Measurements from ENCODE around the gene ZFYVE16. TPM values are rescaled to one million over a fixed set of nuclear protein-coding genes. Genes with fewer than 3 reads are reported as not detected.
A peak's percentile ranks its signal among the peaks of the same experiment; 100 is the strongest.

The ZFYVE16 gene
- polyA plus RNA-seq, 2 of the 4 experiments (the other 2 are of a cell fraction), result 16.4 to 26.2 TPM

DNA sequence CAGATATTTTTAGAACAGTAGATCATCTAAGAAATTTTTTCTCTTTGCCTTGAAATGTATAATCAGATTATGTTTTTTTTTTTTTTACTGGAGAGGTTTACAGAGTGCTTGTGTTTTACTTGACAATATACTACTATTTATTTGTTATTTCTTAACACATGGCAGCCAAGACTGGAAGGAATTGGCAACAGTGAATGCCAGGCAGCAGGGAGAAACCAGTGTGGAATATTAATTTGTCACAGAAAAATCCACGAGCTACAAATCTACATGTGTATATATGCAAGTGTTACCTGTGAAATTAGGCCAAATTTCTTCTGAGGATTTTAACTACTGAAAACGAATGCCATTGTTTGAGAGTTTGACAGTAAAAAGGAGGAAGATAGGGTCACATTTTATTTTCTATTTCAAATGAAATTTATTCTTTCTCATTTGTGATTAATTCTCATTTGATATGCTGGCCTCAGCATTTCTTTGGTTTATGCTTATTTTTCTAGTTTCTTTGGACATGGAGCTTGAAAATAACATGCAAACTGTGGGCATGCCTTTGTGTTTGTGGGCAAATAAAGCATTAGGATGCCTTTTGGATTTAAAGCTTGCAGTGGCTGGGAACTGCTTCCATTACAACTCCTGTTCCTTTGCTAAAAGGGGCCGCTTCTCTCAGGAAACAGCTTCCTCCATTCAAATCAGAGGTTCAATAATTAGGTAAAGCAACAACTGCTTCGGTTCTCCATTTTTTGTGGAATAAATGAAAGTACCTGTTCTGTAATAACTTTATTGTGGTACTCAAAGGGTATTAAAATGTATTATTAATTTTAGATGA, 39.0 kb upstream of the ZFYVE16 start:
- ChIA-PET POLR2A (no interaction called here), CTCF (no interaction called here)
- Histone ChIP-seq H3K4me2 (no peak overlapping the region), H3K9me3 (no peaks in the 10 kb centered on the region), H3K27ac (no peak overlapping the region), H3K4me3 (no peak overlapping the region), H3K4me1 (no peaks in the 10 kb centered on the region)
- FAIRE-seq (no peak), DNase-seq (ENCODE audit: low read depth in 1 of 2, low spot score in 1 of 2) (no peak), ATAC-seq (no peak)
- peak; percentile 46 for TF ChIP-seq MAFK (IDR thresholded peaks at IDR 0.05; ENCODE audit: partially characterized antibody)
- TF ChIP-seq FOSB (CRISPR knock-in tag; IDR thresholded peaks at IDR 0.05), result no peak
- WGBS (ENCODE audit: missing lambda C conversion rate), result 39% methylated on average over 4 of the region's 4 CpGs

- DNase-seq (ENCODE audit: low read depth in 1 of 2, low spot score in 1 of 2), result no peak
- 78% methylated on average over 8 of the region's 8 CpGs for WGBS (ENCODE audit: missing lambda C conversion rate)
- no peaks in the 10 kb centered on the region for H3K4me1 ChIP-seq
- no peak for FAIRE-seq
- POLR2A ChIA-PET, result no interaction called here
- no peak for ATAC-seq
- no peak overlapping the region for H3K4me3 ChIP-seq
- no peak overlapping the region for H3K4me2 ChIP-seq
- TF ChIP-seq KDM1A (IDR thresholded peaks at IDR 0.05; ENCODE audit: low read depth), result no peak
- no peak for TF ChIP-seq CEBPB (IDR thresholded peaks at IDR 0.05)
- no peak for TF ChIP-seq MAZ (IDR thresholded peaks at IDR 0.05; ENCODE audit: borderline replicate concordance, low read depth, low read length)
- no peak for TF ChIP-seq HDAC2 (IDR thresholded peaks at IDR 0.05)
- TF ChIP-seq NR3C1 (IDR thresholded peaks at IDR 0.05), result no peak
- TF ChIP-seq SMC3 (IDR thresholded peaks at IDR 0.05), result no peak
- no peak for TF ChIP-seq HOXB5 (CRISPR knock-in tag; IDR thresholded peaks at IDR 0.05)
- no peaks in the 10 kb centered on the region for H3K9me3 ChIP-seq
- CTCF ChIA-PET, result no interaction called here
- no peak overlapping the region for H3K27ac ChIP-seq
These were observed 38.3 kb upstream of the ZFYVE16 start for GRCh38 chr5:80369521-80369920.

- DNase-seq (ENCODE audit: low read depth in 1 of 2, low spot score in 1 of 2) (no peak), ATAC-seq (no peak), FAIRE-seq (no peak)
- no peaks in the 10 kb centered on the region for H3K9me3 ChIP-seq
- no peak for TF ChIP-seq FOSL2 (IDR thresholded peaks at IDR 0.05)
- no peak for TF ChIP-seq FOSL2 (CRISPR knock-in tag; IDR thresholded peaks at IDR 0.05)
- WGBS (ENCODE audit: missing lambda C conversion rate), result 44% methylated on average over 1 of the region's 1 CpG
- H3K4me3 ChIP-seq, result no peak overlapping the region
- H3K27ac ChIP-seq, result no peak overlapping the region
- ChIA-PET CTCF (no interaction called here), POLR2A (no interaction called here)
- H3K4me2 ChIP-seq, result no peak overlapping the region
- no peaks in the 10 kb centered on the region for H3K4me1 ChIP-seq
These were observed 37.5 kb upstream of the ZFYVE16 start for GRCh38 chr5:80370390-80370789.

DNA sequence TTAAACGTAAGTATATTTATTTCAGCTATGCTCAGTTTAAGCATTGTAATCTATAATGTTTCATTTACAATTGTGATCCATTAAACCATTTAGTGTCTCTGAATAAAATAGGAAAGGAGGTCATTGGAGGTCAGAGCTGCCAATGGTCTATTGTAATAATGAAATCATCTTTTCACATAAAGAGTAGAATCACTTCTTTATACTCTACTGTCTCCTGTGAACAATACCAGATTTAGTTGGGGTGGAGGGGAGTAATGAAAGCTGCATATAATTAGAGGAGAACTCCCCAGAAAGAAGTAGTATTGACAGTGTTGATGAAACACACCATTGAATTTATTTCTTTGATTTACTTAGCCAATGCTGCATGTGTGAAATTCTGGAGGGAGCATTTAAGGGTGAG, 35.1 kb upstream of the ZFYVE16 start:
- Histone ChIP-seq H3K4me1 (no peaks in the 10 kb centered on the region), H3K9me3 (no peaks in the 10 kb centered on the region), H3K4me2 (no peak overlapping the region), H3K4me3 (no peak overlapping the region), H3K27ac (no peak overlapping the region)
- DNase-seq (ENCODE audit: low read depth in 1 of 2, low spot score in 1 of 2) (no peak), FAIRE-seq (no peak), ATAC-seq (no peak)
- WGBS (ENCODE audit: missing lambda C conversion rate), result 81% methylated on average over 1 of the region's 1 CpG
- CTCF ChIA-PET, result no interaction called here
- POLR2A ChIA-PET, result no interaction called here
- no peak for TF ChIP-seq GATA3 (IDR thresholded peaks at IDR 0.05; ENCODE audit: borderline replicate concordance)
- no peak for TF ChIP-seq RAD21 (conservative IDR thresholded peaks at IDR 0.05 in 1 of 2, IDR thresholded peaks at IDR 0.05 in 1 of 2)
- TF ChIP-seq MAX (IDR thresholded peaks at IDR 0.05), result no peak
- no peak for TF ChIP-seq CEBPB (IDR thresholded peaks at IDR 0.05)
- TF ChIP-seq CHD2 (IDR thresholded peaks at IDR 0.05; ENCODE audit: low read length, partially characterized antibody), result no peak
- no peak for TF ChIP-seq RNF2 (IDR thresholded peaks at IDR 0.05; ENCODE audit: borderline replicate concordance, low read depth)

DNA sequence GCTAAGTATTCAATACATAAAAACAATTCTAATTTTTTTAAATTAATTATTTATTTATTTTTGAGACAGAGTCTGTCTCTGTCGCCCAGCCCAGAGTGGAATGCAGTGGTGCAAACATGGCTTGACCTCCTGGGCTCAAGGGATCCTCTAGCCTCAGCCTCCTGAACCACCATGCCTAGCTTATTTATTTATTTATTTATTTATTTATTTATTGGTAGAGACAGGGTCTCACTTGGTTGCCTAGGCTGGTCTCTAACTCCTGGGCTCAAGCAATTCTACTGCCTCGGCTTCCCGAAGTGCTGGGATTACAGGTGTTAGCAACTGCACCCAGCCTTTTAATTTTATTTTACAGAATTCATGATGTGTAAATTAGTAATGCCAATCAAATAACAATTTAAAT, 33.7 kb upstream of the ZFYVE16 start:
- WGBS (ENCODE audit: missing lambda C conversion rate), result 87% methylated on average over 3 of the region's 3 CpGs
- peak; percentile 25; the same call in 1 of the 2 replicates for TF ChIP-seq ZC3H11A (IDR thresholded peaks at IDR 0.05)
- no peak for TF ChIP-seq RARB (CRISPR knock-in tag; IDR thresholded peaks at IDR 0.05)
- no peak overlapping the region for H3K27ac ChIP-seq
- FAIRE-seq, result no peak
- H3K9me3 ChIP-seq, result no peaks in the 10 kb centered on the region
- H3K4me3 ChIP-seq, result no peak overlapping the region
- no peak for ATAC-seq
- no peak overlapping the region for H3K4me2 ChIP-seq
- H3K4me1 ChIP-seq, result no peaks in the 10 kb centered on the region
- CTCF ChIA-PET, result no interaction called here
- DNase-seq (ENCODE audit: low read depth in 1 of 2, low spot score in 1 of 2), result no peak
- POLR2A ChIA-PET, result no interaction called here
